Stimulated activated CD4-positive, alpha-beta T cell treated with anti-CD3 and anti-CD28 coated beads, Interleukin-4, amount 100 ng/mL, for 4 hours (primary cell): ENCODE data around the gene ZNF669.

ENCODE experiments used
- DNase-seq, 2 experiments: peaks; one replicate each; pipeline ENCODE4 v3.0.0-alpha.2; 2020

Gene ZNF669

GRCh38 chr1:247110627-247111258, 6.6 kb upstream of the ZNF669 start:
- DNase-seq = peak; percentile 39 to 62

- DNase-seq = no peak
Measured at GRCh38 chr1:247107694-247108093, 3.5 kb upstream of the ZNF669 start.

DNA sequence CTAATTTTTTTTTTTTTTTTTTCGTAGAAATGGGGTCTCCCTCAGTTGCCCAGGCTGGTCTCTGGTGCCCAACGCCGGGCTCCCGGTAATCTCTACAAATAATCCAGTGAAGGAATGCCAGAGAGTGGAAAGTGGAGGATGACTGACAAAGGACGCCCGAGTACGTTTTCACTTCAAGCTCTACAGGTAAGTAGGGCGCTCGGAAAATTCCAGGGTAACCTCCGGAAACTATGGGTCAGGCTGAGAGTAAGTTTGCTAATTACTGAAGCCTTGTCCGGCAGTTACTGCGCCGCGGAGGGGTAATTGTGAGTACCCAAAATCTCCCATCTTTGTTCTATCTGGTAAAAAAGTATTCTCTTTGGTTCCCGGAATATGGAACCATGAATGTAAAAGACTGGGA, 1.8 kb upstream of the ZNF669 start:
- no peak for DNase-seq

- DNase-seq = no peak
Measured at GRCh38 chr1:247104965-247105364, 809 bp upstream of the ZNF669 start.

DNA sequence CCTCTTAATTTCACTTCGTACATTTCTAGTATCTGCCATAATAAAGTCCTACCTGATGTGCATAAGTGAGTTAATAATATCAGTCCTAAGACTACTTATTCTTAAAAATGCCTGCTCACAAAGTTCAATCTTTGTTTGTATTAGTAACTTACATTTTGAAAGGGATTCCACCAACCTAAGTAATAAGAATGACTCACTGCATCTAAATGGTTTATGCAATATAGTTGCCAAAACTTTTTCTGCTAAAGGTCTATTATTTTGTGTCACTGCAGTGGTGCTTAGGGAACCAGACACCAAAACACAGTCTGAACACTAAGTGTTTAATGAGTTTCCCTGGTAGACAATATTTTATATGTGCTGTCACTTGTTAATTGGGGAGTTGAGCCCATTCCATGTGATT, 1.8 kb downstream of the ZNF669 start:
- DNase-seq = no peak

GRCh38 chr1:247100676-247101279, 3.4 kb downstream of the ZNF669 start:
- DNase-seq = no peak

GRCh38 chr1:247096958-247097357, 7.2 kb downstream of the ZNF669 start:
- DNase-seq = no peak

GRCh38 chr1:247096544-247096943, 7.6 kb downstream of the ZNF669 start:
- DNase-seq = no peak

GRCh38 chr1:247096112-247096511, 8.0 kb downstream of the ZNF669 start:
- no peak for DNase-seq

DNA sequence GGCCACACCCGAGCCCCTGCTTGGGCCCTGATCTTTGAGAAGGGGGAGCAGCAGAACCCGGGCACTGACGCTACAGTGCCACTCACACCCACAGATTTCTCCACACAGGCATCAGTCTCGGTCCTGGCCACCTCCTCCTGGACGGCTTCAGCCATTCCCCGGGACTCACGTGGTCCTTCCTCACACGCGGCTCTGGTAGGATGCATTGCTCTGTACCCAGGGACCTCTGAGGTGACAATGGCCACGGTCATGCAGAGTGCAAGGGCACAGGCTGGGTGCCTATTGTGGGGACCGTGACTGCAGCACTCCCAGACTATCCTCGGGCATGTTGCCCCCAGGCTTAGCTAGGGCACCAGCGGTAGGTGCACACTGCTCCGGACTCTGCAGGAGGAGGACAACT, 13.7 kb downstream of the ZNF669 start:
- no peak for DNase-seq

- DNase-seq = no peak
Measured at GRCh38 chr1:247089616-247090375, 14.4 kb downstream of the ZNF669 start.

DNA sequence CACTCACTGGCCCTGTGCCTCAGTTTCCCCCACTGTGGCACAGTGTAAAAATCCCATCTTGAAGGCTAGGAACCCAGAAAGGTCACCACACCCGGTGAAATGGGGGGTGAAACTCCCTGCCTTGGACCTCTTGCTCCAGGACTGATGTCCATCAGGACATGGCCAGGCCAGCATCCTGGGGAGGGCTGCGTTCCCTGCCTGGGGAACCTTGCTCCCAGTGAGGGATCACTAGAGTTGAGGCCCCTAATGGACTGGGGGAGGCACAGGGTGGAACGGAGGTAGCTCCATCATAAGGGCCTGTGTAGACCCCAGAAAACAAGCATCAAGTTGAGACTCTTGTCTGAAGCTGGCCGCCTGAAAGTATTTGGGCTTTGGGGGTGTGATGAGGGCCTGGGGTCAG, 15.2 kb downstream of the ZNF669 start:
- DNase-seq = no peak

GRCh38 chr1:247087256-247087655, 16.9 kb downstream of the ZNF669 start:
- no peak for DNase-seq

GRCh38 chr1:247085310-247085709, 18.8 kb downstream of the ZNF669 start:
- no peak for DNase-seq

DNA sequence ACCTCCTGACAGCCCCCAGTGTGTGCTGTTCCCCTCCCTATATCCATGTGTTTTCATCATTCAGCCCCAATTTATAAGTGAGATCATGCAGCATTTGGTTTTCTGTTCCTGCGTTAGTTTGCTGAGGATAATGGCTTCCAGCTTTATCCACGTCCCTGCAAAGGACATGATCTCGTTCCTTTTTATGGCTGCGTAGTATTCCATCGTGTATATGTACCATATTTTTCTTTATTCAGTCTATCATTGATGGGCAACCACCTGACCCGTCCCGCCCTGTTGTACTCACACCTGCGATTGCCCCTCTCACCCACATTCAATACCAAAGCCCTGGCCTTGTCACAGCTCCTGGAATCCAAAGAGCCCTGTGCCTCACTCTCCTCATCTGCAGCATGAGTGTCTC, 19.4 kb downstream of the ZNF669 start:
- no peak for DNase-seq

- DNase-seq = no peak
Measured at GRCh38 chr1:247079141-247079874, 24.8 kb downstream of the ZNF669 start.

DNA sequence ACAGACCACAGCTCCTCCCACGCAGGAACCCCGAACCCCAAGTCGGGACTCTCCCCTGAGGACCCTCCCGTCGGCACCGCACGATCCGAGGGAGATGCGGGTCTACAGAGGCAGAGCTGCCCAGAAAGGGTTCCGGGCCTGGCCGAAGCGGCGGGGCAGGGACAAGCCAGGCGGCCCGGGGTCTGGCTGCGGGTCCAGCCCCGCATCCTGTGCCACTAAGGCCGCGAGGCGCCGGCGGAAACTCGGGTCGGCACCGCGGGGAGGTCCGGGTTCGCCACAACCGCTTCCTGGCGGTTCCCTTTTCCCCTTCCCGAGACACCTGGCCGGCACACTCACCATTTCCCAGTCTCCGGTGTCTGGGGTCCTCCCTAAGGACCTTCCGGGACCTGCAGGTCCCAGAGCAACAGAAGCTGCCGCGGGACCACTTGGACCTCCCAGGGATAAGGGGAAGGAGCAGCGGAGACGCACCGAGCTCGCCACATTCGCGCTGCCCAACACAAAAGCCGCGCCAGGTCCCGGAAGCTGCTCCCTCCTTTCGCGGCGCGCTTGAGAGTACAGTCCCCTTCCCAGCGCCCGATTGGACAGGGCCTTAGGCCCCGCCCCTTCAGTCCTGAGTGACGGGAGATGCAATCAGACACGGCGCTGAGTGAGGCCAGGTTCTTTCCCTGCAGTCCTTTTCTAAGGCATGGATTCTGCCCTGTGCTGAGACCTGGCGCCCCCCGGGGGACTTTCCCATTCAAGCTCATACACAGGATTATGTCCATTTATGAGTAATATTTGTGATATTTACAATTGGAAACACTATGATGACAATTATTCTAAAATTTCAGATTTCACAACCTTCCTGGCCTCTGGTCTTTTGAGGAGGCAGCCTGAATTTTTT, 25.7 kb downstream of the ZNF669 start, which contains the start of gene ZNF670:
TSS of gene ZNF670 (minus strand) at position 554 of the 883 bp plus-strand sequence. CDS start at position 339, 215 bp downstream.
- DNase-seq = peak; percentile 85 to 89

GRCh38 chr1:247077876-247078257, 26.3 kb downstream of the ZNF669 start:
- no peak for DNase-seq

GRCh38 chr1:247077213-247077612, 26.9 kb downstream of the ZNF669 start:
- DNase-seq = no peak

- DNase-seq = no peak
Measured at GRCh38 chr1:247070645-247071044, 33.5 kb downstream of the ZNF669 start.

GRCh38 chr1:247064304-247064703, 39.9 kb downstream of the ZNF669 start:
- DNase-seq = no peak

GRCh38 chr1:247060771-247061170, 43.4 kb downstream of the ZNF669 start:
- DNase-seq = no peak
